ENCODE results near the gene HPGDS. TPM values are rescaled to one million over a fixed set of nuclear protein-coding genes. Genes with fewer than 3 reads are reported as not detected.

The HPGDS gene
- total RNA-seq: not detected in 2 replicates

GRCh38 chr4:94342694-94343093 lies at the start of gene HPGDS:
Gene HPGDS (minus strand): TSS chr4:94342836. CDS start chr4:94334629, 8,207 bp downstream.

Other genes with a start within 250 kb of the HPGDS start
- 14.4 and 18.6 TPM in 2 replicates for gene SMARCAD1, start 135.0 kb downstream of the HPGDS start, total RNA-seq
- gene PDLIM5, start 109.1 kb upstream of the HPGDS start, total RNA-seq: 45.3 and 61.5 TPM in 2 replicates

Measured in airway epithelial cell (primary cell).